Measurements from ENCODE around the gene MRPL14.

MRPL14 gene

DNA sequence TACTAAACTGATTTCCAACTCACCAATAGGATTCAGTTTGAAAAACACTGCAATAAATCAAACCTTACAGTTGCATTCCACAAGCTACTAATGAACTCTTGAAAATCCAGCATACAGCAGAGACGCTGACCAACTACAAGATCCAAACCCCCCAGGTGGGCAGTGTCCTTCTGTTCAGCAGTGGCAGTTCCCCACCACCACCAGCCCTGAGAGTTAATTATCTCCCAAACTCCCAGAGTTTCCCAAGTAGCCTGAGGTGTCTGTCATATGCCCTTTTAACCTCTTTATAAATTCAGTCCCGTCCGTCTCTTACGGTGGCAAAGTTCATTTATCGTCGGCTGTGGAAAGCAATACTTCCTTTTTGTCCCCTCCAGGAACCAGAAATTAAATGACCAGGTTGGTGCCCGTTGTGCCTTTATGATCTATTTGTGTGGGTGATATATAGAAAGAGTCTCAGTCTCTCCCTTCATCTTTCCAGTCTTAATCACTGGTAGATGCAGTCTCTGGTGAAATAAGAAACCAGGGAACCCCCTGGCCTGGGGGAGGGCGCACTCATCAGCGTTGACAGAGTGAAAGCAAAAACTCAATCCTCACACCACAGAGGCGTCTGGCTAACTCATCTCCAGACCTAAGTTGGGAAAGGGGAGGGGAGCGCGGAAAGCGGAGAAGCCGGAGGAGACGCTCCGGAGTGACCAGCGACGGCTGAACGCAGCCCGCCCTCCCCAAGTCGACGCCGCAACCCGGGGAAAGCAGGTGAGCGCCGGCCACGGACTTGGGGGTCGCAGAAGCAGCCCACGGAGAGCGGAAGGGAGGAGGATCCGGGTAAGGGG, 717 bp downstream of the MRPL14 start:
- DNase-seq (ENCODE audit: low read depth in 2 of 2) = peak; percentile 20 to 45

DNA sequence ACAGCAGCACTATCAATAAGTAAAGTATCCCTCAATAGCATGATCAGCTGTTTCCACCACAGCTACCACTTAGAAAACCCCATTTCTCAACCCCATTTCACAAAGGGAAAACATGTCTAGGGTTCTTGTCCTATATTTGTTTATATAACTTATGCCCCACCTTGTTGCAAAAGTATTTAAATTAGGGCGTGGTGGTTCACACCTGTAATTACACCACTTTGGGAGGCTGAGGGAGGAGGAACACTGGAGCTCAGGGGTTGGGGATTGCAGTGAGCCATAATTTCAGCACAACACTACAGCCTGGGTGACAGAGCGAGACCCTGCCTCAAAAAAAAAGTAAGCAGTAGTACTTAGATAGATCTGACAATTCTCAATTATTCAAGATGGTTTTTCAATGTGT, 3.7 kb downstream of the MRPL14 start:
- DNase-seq (ENCODE audit: low read depth in 2 of 2) = no peak

GRCh38 chr6:44122801-44123200, 4.5 kb downstream of the MRPL14 start:
- DNase-seq (ENCODE audit: low read depth in 2 of 2) = no peak

DNA sequence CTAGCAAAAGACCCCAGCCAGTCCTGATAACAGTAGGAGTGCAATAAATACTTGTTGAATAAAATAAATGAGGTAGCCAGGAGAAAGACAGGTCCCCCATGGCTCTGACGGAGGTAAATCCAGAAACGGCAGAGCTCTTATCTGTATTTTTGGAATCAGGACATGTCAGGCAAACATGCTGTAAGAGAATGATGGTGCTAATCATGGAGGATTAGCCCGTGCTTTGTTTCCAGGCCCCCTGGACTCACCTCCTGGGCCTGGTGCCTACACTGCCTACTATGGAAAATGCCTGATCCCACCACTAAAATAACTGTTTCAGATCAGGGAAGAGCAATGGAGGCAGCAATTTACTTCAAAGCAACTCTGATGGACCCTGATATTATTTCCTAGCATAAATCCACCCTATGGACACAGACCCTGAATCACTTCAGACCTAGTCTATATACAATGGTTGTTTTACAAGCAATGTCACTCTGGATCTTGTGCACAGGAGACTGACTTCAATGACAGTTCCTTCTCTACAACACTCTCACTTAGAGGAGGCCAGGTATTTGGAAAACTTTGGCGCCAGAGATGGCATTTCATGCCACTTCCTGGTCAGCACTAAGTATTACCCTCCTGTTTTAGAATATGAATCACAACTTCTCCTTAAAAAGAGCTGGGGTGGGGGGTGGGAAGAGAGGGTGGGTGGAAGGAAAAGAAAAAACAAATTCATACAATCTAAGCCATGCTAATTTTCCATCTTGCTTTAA, 6.4 kb downstream of the MRPL14 start:
- no peak for DNase-seq (ENCODE audit: low read depth in 2 of 2)

GRCh38 chr6:44119704-44120262, 7.5 kb downstream of the MRPL14 start:
- DNase-seq (ENCODE audit: low read depth in 2 of 2) = no peak

GRCh38 chr6:44117397-44118128, 9.7 kb downstream of the MRPL14 start:
- DNase-seq (ENCODE audit: low read depth in 2 of 2) = no peak

DNA sequence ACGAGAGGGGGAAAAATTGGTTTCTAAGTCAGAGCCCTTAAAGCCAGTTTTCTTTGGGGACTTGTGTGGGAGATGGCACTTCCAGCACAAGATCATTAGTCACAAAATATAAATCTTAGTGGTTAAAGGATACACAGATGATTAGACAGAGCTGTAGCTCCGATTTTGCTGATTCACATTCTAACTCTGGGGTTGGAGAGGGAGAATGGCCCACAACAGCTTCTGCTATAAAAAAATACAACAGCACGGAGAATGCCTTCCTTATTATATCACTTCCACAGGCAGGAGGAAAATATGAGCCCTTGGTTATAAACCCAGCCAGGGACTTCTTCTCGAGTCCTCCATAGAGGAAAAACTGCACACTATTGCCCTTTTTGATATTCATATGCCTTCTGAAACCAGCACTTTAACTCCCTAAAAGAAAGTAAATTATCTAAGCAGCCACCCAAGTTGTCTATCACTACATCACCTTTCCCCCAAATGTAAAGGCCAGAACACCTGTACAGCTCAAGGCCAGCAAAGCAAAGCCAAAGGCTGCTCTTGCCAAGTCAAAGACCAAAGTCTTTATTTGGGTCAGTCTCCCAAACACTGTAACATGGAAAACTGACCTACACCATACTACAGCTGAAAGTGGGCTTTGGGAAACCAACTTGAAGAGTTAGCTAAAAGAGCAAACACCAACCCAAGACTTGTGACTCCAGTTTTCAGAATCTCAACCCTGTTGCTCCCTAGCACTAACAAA, 10.4 kb downstream of the MRPL14 start:
- DNase-seq (ENCODE audit: low read depth in 2 of 2) = no peak

DNA sequence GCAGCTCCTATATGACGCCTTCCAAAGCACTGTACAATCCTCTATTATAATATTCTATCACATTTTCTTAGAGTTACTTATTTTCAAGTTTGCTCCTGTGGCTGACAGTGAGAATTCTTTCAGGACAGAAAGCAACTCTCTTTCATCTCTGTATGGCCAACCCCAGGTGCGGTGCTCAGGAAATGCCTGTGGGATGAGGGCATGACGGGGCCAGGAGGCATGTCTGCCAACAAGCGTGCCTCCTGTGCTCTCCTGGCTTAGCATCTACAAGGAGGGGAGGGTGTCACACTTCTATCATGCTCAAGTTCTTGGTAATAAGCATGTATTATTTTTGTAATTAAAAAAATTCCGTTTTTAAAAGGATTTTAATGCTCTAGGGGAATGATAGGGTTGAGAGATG, 11.4 kb downstream of the MRPL14 start:
- no peak for DNase-seq (ENCODE audit: low read depth in 2 of 2)

DNA sequence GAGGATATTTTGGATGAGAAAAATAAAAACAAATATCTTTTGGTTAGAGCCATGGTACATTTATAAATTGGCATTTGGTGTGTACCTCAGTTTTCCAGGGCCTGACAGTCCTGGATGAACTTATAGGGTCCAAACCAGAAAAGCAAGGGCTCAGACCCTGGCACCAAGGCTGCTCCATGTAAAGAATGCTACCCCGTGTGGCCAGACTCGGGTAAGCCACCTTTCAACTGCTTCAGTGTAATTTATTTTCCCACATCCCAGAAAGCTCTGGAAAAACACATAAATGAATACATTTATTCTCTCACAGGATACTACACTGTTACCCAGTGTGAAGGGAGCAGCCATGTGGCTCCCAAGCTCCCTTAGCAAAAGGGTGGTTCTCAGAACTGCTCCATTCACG, 13.8 kb downstream of the MRPL14 start:
- no peak for DNase-seq (ENCODE audit: low read depth in 2 of 2)

GRCh38 chr6:44111434-44112417, 15.5 kb downstream of the MRPL14 start:
- DNase-seq (ENCODE audit: low read depth in 2 of 2) = no peak

- DNase-seq (ENCODE audit: low read depth in 2 of 2) = no peak
These were observed 16.3 kb downstream of the MRPL14 start for GRCh38 chr6:44110966-44111365.

DNA sequence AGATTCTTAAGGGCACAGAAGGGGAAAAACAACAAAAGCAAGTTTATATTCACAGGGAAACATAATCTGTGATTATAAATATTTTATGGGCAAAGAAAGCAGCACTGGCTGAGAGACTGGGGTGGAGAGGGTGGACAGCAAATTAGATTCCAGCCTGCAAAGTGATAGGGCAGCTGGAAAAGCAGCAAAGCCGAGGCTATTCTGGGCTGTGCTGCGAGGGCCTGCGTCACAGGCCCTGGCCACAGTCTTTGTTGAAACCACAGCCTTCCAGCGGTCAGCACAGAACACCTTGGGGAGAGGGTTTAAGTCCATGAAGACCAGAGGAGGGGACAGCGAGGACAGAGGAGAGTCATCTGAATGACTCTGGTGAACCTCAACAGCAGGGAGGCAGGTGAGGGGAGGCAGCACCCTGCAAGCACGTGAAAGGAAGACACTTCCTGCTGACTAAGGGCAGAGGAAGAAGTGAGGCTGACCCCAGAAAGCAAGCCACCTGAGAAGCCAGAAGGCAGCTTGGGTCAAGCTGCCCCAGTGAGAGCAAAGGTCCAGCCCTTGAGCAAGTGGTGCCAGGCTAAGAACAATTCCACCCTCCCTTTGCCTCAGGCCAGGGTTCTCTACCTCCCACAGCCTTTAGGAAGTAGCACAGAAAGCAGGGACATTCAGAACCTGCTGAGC, 17.1 kb downstream of the MRPL14 start:
- DNase-seq (ENCODE audit: low read depth in 2 of 2) = no peak

DNA sequence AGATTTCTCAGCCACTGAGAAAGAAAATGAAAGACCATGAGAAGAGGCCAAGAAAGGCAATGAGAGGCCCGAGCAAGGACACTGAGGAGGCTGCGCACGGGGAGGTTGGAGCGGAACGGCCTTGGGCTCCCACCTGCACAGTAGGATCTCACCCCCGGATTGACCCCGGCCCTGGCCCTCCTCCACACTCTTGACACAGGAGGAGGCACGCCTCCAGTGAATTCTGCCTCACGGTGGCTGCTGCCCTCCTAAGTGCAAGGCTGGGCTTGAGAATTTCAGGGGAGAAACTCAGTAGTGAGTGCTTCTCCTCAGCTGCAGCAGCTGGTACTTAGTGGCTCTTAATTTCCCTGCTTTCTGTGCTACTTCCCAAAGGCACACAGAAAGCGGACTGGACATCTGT, 18.0 kb downstream of the MRPL14 start:
- DNase-seq (ENCODE audit: low read depth in 2 of 2) = no peak

DNA sequence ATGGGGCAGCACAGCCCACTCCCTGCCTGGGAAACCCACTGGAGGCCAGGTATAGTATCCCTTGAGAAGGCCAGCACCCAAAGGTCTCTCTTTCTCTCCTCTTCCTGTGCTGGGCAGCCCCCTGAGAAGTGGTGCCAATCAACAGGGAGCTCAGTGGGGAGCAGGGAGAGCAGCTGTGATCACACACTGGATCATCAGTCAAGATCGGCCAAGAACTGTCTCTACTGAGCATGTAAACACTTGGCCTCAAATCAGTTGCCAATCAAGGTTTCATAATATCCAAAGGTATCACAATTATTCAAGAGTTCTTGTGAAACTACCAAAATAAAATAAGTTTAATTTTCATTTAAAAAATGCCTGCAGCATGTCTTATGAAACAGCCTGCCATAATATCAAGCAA, 18.8 kb downstream of the MRPL14 start:
- DNase-seq (ENCODE audit: low read depth in 2 of 2) = no peak

- DNase-seq (ENCODE audit: low read depth in 2 of 2) = no peak
These were observed 20.2 kb downstream of the MRPL14 start for GRCh38 chr6:44107017-44107416.

GRCh38 chr6:44105993-44106740, 21.1 kb downstream of the MRPL14 start:
- DNase-seq (ENCODE audit: low read depth in 2 of 2) = no peak

DNA sequence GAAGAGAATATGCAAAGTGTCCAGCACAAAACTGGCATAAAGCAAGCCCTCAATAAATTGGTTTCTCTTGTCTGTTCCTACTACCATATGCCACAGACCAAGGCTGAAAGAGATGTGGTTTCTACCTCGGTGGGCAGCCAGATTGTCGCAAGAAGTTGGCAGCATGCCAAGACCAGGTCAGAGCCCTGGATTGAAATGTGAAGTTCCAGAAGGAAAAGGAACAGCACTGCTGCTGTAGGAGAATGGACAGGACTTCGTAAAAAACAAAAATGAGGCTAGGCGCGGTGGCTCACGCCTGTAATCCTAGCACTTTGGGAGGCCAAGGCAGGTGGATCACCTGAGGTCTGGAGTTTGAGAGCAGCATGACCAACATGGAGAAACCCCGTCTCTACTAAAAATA, 22.1 kb downstream of the MRPL14 start:
- DNase-seq (ENCODE audit: low read depth in 2 of 2) = no peak

DNA sequence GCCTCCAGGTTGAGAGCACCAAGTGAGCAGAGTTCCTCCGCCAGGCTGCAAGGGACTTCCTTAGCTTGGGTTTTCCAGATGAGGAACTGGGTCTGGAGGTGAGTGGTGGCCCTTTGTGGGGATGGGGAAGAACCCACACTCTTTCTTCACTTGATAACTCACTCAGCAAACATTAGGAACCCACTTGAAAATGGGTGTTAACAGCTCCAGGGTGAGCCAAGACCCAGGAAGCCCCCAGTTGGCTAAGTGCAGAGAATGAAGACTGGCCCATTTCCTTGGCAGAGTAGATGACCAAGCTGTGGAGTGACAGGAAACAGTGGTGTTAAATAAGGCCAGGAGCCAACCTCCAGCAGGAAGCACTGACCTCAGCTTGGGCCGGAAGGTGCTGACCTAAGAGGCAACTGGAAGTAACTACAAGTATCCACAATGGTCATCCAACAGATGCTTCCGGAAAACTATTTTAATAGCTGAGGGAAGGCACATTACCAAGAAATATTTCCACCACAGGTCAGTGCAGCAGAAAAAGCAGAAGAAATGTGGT, 22.7 kb downstream of the MRPL14 start:
- no peak for DNase-seq (ENCODE audit: low read depth in 2 of 2)

GRCh38 chr6:44102527-44102926, 24.7 kb downstream of the MRPL14 start:
- no peak for DNase-seq (ENCODE audit: low read depth in 2 of 2)
